Hepatocyte (in vitro differentiated cells): ENCODE results near the gene HCN1. TPM values are rescaled to one million over a fixed set of nuclear protein-coding genes. Genes with fewer than 3 reads are reported as not detected.

Source experiments
- DNase-seq: peaks from one replicate; pipeline ENCODE4 v3.0.0-alpha.2; 2016; ENCODE audit warnings: low spot score
- H2AFZ ChIP-seq: fragments of 200-600 bp; sonication (generic); 2 replicates; pipeline ENCODE4 v1.6.0; 2016; ENCODE audit warnings: antibody characterized with exemption, mild to moderate bottlenecking
- H3K27ac ChIP-seq: fragments of 200-600 bp; sonication (generic); 2 replicates; pipeline ENCODE4 v1.5.1; 2016; ENCODE audit warnings: mild to moderate bottlenecking
- H3K27me3 ChIP-seq: fragments of 200-600 bp; sonication (generic); 2 replicates; pipeline ENCODE4 v1.6.1; 2016
- H3K36me3 ChIP-seq: fragments of 200-600 bp; sonication (generic); replicated peaks from 2 replicates; pipeline ENCODE4 v1.5.1; 2016; ENCODE audit warnings: low read depth; ENCODE audit not compliant: insufficient read depth
- H3K4me1 ChIP-seq: fragments of 200-600 bp; sonication (generic); 2 replicates; pipeline ENCODE4 v1.5.1; 2016; ENCODE audit warnings: mild to moderate bottlenecking, moderate library complexity; ENCODE audit not compliant: insufficient read depth
- H3K4me2 ChIP-seq: fragments of 200-600 bp; sonication (generic); 2 replicates; pipeline ENCODE4 v1.6.0; 2016
- H3K4me3 ChIP-seq: fragments of 200-600 bp; sonication (generic); 2 replicates; pipeline ENCODE4 v1.5.1; 2016; ENCODE audit warnings: mild to moderate bottlenecking
- H3K79me2 ChIP-seq: fragments of 200-600 bp; sonication (generic); 2 replicates; pipeline ENCODE4 v1.6.0; 2017; ENCODE audit warnings: mild to moderate bottlenecking
- H3K9me2 ChIP-seq: fragments of 200-600 bp; sonication (generic); replicated peaks from 2 replicates; pipeline ENCODE4 v1.6.0; 2017; ENCODE audit warnings: mild to moderate bottlenecking; ENCODE audit not compliant: insufficient read depth
- H3K9me3 ChIP-seq: fragments of 200-600 bp; sonication (generic); 2 replicates; pipeline ENCODE4 v1.5.1; 2016; ENCODE audit warnings: low read depth, mild to moderate bottlenecking
- H4K20me1 ChIP-seq: fragments of 200-600 bp; sonication (generic); 2 replicates; pipeline ENCODE4 v1.6.0; 2016; ENCODE audit warnings: mild to moderate bottlenecking; ENCODE audit not compliant: insufficient read depth, poor library complexity, severe bottlenecking
- EZH2 ChIP-seq: fragments of 200-600 bp; sonication (generic); IDR thresholded peaks from 2 replicates; pipeline ENCODE4 v1.6.1; 2016; ENCODE audit warnings: antibody characterized with exemption, mild to moderate bottlenecking, borderline replicate concordance
- EZH2phosphoT487 ChIP-seq: fragments of 200-600 bp; sonication (generic); IDR thresholded peaks from one replicate; pipeline ENCODE4 v1.6.1; 2018; ENCODE audit warnings: antibody characterized with exemption, mild to moderate bottlenecking, low read depth, moderate library complexity; ENCODE audit not compliant: unreplicated experiment, severe bottlenecking
- WGBS: methylation state at CpG from one replicate; pipeline ENCODE4 v1.1.6; 2016; ENCODE audit warnings: low lambda C conversion rate; ENCODE audit errors: missing lambda C conversion rate; 5-methylcytosine and 5-hydroxymethylcytosine counted together
- polyA plus RNA-seq: library from polyadenylated mRNA; unstranded; fragments of >200 nt; fragmentation: Nextera tagmentation; extraction: Ambion mirVana; gene quantifications from 2 replicates; pipeline ENCODE4 v1.2.1, GENCODE V29; 2016
- total RNA-seq: library from RNA; depleted of rRNA; stranded (reverse); fragments of >200 nt; gene quantifications from 2 replicates; pipeline ENCODE4 v1.2.3, GENCODE V29; 2014
- TF ChIP-seq, protein P1 (sequence below): fragments of 200-600 bp; sonication (generic); IDR thresholded peaks from 2 replicates; pipeline ENCODE4 v1.5.1; 2016; ENCODE audit warnings: antibody characterized with exemption, mild to moderate bottlenecking; ENCODE audit not compliant: poor library complexity

The HCN1 gene
- total and polyA plus RNA-seq, 2 experiments from 2014 or later = 0.57 TPM; not detected in 1

DNA sequence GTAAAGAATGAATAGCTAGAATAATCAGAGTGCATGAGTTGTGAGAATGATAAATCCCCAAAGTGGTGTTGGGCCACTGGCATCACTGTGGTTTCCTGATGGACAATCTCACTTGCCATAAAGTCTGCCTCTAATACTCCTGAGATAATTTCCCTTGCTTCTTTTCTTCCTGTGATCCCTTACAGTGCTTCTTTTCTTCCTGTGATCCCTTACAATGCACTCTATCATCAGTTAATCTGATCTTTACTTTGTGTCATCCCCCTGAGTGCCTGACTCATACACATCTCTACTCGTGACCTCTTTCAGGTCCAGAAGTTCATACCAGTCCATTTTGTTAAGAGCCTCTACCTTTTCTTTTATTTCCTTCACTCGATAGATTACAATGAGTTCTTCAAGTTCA lies 418.3 kb downstream of the HCN1 start:
- Histone ChIP-seq H3K27me3 (no peaks in the 10 kb centered on the region), H3K4me2 (no peak overlapping the region), H3K4me3 (no peak overlapping the region), H2AFZ (no peak overlapping the region), H3K9me3 (no peaks in the 10 kb centered on the region), H3K79me2 (no peaks in the 10 kb centered on the region), H3K4me1 (peaks cover 12% of the 10 kb centered on the region), H3K9me2 (no peaks in the 10 kb centered on the region), H3K36me3 (no peaks in the 10 kb centered on the region), H4K20me1 (no peaks in the 10 kb centered on the region), H3K27ac (no peak overlapping the region)
- no peak for DNase-seq
- WGBS = 65% methylated on average over 2 of the region's 2 CpGs
- no peak for TF ChIP-seq EZH2
- TF ChIP-seq, protein P1, sequence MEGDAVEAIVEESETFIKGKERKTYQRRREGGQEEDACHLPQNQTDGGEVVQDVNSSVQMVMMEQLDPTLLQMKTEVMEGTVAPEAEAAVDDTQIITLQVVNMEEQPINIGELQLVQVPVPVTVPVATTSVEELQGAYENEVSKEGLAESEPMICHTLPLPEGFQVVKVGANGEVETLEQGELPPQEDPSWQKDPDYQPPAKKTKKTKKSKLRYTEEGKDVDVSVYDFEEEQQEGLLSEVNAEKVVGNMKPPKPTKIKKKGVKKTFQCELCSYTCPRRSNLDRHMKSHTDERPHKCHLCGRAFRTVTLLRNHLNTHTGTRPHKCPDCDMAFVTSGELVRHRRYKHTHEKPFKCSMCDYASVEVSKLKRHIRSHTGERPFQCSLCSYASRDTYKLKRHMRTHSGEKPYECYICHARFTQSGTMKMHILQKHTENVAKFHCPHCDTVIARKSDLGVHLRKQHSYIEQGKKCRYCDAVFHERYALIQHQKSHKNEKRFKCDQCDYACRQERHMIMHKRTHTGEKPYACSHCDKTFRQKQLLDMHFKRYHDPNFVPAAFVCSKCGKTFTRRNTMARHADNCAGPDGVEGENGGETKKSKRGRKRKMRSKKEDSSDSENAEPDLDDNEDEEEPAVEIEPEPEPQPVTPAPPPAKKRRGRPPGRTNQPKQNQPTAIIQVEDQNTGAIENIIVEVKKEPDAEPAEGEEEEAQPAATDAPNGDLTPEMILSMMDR = no peak
- TF ChIP-seq EZH2phosphoT487 = no peak

- 50% methylated on average over 2 of the region's 2 CpGs for WGBS
- H3K4me3 ChIP-seq = no peak overlapping the region
- peak; percentile 22 for DNase-seq
Measured at GRCh38 chr5:45274241-45274640, 421.9 kb downstream of the HCN1 start.

DNA sequence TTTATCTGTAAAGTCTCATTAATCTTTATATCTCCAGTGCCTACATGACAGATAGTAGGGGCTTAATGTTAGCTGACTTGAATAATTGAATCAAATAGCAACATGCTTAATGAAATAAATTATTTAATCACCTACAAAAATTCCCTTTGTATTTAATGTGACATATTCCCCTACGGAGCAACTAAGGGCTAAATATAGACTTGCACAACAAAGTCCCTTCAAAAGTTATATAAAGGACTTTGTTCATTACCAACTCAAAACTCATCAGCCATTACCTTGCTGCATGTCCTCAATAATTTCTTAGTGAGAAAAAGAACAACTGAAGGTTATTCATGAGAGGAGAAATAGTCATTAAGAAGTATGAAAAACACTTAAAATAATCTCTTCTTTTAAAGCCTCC lies 424.6 kb downstream of the HCN1 start:
- no peak for DNase-seq
- no peaks in the 10 kb centered on the region for H3K79me2 ChIP-seq
- no peak overlapping the region for H2AFZ ChIP-seq

More at GRCh38 chr5:45274241-45274640, 421.9 kb downstream of the HCN1 start:
- Histone ChIP-seq H3K27me3 (no peaks in the 10 kb centered on the region), H3K4me1 (peaks cover 12% of the 10 kb centered on the region), H3K79me2 (no peaks in the 10 kb centered on the region), H4K20me1 (no peaks in the 10 kb centered on the region), H3K4me2 (no peak overlapping the region), H3K9me2 (no peaks in the 10 kb centered on the region), H3K9me3 (no peaks in the 10 kb centered on the region), H3K27ac (no peak overlapping the region), H3K36me3 (no peaks in the 10 kb centered on the region), H2AFZ (no peak overlapping the region)
- TF ChIP-seq, protein P1 = no peak
- TF ChIP-seq EZH2phosphoT487 = no peak
- no peak for TF ChIP-seq EZH2

More for the DNA sequence above, 424.6 kb downstream of the HCN1 start:
- no peaks in the 10 kb centered on the region for H4K20me1 ChIP-seq
- no peaks in the 10 kb centered on the region for H3K27me3 ChIP-seq
- H3K4me3 ChIP-seq = no peak overlapping the region
- peaks cover 12% of the 10 kb centered on the region for H3K4me1 ChIP-seq
- no peak overlapping the region for H3K27ac ChIP-seq
- no peak for TF ChIP-seq EZH2phosphoT487
- TF ChIP-seq, protein P1 = no peak
- H3K9me3 ChIP-seq = no peaks in the 10 kb centered on the region
- H3K36me3 ChIP-seq = no peaks in the 10 kb centered on the region
- no peak overlapping the region for H3K4me2 ChIP-seq
- 76% methylated on average over 1 of the region's 1 CpG for WGBS
- no peaks in the 10 kb centered on the region for H3K9me2 ChIP-seq
